Right cardiac atrium (tissue), 5 donors: Measurements from ENCODE around the gene TCL1B. TPM values are rescaled to one million over a fixed set of nuclear protein-coding genes. Genes with fewer than 3 reads are reported as not detected.

ENCODE experiments used
- ATAC-seq, 2 donors: fragments of 200-7000 bp; cut with Tn5 transposase; one replicate each; pipeline versions ENCODE4 v1.8.0 to v1.9.1; 2020; ENCODE audit warnings: moderate library complexity in 2 of 2, mild to moderate bottlenecking in 1 of 2
- DNase-seq, 3 donors: peaks; one replicate each; pipeline ENCODE4 v3.0.0-alpha.2; 2020
- H3K27ac ChIP-seq: one replicate; pipeline ENCODE4 v1.5.1; 2013; ENCODE audit warnings: mild to moderate bottlenecking, low read length, control low read depth, moderate library complexity
- H3K27me3 ChIP-seq: one replicate; pipeline ENCODE4 v1.6.1; 2013; ENCODE audit not compliant: control insufficient read depth, insufficient read depth
- H3K4me1 ChIP-seq: one replicate; pipeline ENCODE4 v1.6.1; 2013; ENCODE audit warnings: low read length; ENCODE audit not compliant: control insufficient read depth, insufficient read depth
- H3K4me3 ChIP-seq: one replicate; pipeline ENCODE4 v1.5.1; 2013; ENCODE audit warnings: low read length, control low read depth
- H3K9me3 ChIP-seq: one replicate; pipeline ENCODE4 v1.6.1; 2013; ENCODE audit warnings: low read length; ENCODE audit not compliant: control insufficient read depth
- WGBS: extraction: QIAGEN DNeasy Blood & Tissue Kit; methylation state at CpG from one replicate; pipeline ENCODE4 v1.1.7; 2013; 5-methylcytosine and 5-hydroxymethylcytosine counted together
- intact Hi-C, 4 donors: fragments of 100-400 bp; cut with DNase I; formaldehyde crosslinking; loops; one replicate each; pipeline versions ENCODE4 v1.11.0 to v1.14.0; 2022 to 2023
- long read RNA-seq, 4 donors: library from polyadenylated mRNA; unstranded; transcript quantifications; one replicate each; pipeline ENCODE4 v2.0.0, GENCODE V29; 2020 to 2021
- polyA plus RNA-seq: library from polyadenylated mRNA; stranded (reverse); fragments of 200-250 nt; gene quantifications from one replicate; pipeline ENCODE4 v1.2.3, GENCODE V29; 2013
- total RNA-seq, 4 donors: library from RNA; stranded (reverse); fragmentation: NEBNext Ultra II Directional; extraction: Animal tissue kit (Norgen Biotek cat#: 25700); gene quantifications; one replicate each; pipeline ENCODE4 v1.2.1, GENCODE V29; 2021
- donor health status: healthy with polysubstance abuse.
- donor health status: DM: no; HTN: yes; CAD: no.
- donor health status: DM: no; HTN: no; CAD: no.
- donor health status: DM: no; HTN: yes; CAD: no; lungs with severe emphysema.
- donor health status: DM: yes; HTN: yes; CAD: no.

Gene TCL1B
- total RNA-seq (not detected), polyA plus RNA-seq (not detected)
- long read RNA-seq, donor 1: 0 reads
- long read RNA-seq, donor 2: 0 reads
- long read RNA-seq, donor 3: 0 reads
- long read RNA-seq, donor 4: 0 reads

DNA sequence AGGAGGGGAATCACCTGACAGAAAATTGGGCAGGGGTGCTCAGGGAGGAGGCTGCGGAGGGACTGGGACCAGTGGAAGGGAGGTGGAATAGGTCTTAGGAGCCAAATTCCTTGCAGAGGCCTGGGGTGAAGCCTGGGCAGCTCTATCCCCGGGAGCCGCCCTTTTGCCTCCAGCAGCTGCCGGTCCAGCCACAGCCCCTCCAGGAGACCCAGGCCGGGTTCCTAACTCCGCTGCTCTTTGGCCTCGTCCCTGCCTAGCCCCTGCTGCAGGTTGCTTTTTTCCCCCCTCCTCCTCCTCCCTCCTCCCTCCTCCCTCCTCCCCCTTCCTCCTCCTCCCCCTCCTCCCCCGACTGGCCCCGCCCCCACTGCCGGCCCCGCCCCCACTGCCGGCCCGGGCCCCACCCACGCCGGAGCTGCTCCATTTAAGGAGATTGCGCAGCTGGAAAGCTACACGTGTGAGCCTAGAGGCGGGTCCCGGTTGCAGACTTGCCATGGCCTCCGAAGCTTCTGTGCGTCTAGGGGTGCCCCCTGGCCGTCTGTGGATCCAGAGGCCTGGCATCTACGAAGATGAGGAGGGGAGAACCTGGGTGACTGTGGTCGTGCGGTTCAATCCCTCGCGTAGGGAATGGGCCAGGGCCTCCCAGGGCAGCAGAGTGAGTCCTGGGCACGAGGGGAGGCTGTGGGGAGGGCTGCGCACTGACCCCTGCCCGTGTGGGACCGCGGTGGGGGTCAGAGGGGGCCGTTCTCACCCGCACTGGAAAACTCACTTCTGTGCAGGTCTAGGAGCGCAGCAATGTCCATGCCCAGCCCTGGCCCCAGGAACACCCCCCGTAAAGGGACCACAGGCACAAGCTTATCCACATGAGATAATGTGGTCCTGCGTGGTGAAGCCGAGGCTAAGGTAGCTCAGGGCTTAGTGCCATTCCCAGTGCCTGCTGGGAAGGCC lies at the start of gene TCL1B:
Gene TCL1B, plus strand, starts transcription at position 449 of the 945 bp plus-strand sequence. Its CDS starts 42 bp downstream, at position 491.
- no peaks in the 10 kb centered on the region for H3K9me3 ChIP-seq
- WGBS: 85% methylated on average over 36 of the region's 38 CpGs
- no peak within 1 kb of the TSS for H3K27ac ChIP-seq
- DNase-seq: no peak
- H3K4me1 ChIP-seq: no peaks in the 10 kb centered on the region
- no peaks in the 10 kb centered on the region for H3K27me3 ChIP-seq
- ATAC-seq: no peak
- intact Hi-C loops: no loop called here
- no peak within 1 kb of the TSS for H3K4me3 ChIP-seq

GRCh38 chr14:95644981-95645380 lies 41.2 kb upstream of the TCL1B start:
- ATAC-seq: no peak
- Histone ChIP-seq H3K27me3 (no peaks in the 10 kb centered on the region), H3K4me3 (no peak overlapping the region), H3K9me3 (no peaks in the 10 kb centered on the region), H3K4me1 (no peaks in the 10 kb centered on the region), H3K27ac (no peak overlapping the region)
- DNase-seq: no peak
- WGBS: 89% methylated on average over 3 of the region's 3 CpGs
- intact Hi-C loops: no loop called here

- WGBS: 81% methylated on average over 10 of the region's 10 CpGs
- no peak for DNase-seq
- intact Hi-C loops: no loop called here
- no peak for ATAC-seq
- H3K27me3 ChIP-seq: no peaks in the 10 kb centered on the region
- H3K27ac ChIP-seq: no peak overlapping the region
- H3K4me1 ChIP-seq: no peaks in the 10 kb centered on the region
- no peaks in the 10 kb centered on the region for H3K9me3 ChIP-seq
- no peak overlapping the region for H3K4me3 ChIP-seq
These were observed 40.7 kb upstream of the TCL1B start for GRCh38 chr14:95645389-95645996.

DNA sequence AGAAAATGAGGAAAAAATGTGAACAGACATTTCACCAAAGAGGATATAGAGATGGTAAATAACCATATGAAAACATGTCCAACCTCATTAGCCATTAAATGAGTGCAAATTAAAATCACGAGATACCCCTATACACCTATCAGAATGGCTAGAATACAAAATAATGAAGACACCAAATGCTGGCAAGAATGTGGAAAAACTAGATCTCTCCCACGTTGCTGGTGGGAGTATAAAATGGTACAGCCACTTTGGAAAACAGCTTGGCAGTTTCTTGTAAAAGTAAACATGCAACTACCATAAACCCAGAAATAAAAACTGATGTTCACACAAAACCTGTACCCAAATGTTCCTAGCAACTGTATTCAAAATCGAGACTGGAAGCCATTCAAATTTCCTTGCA lies 38.3 kb upstream of the TCL1B start:
- WGBS: 63% methylated on average over 3 of the region's 3 CpGs
- no peaks in the 10 kb centered on the region for H3K4me1 ChIP-seq
- no peak overlapping the region for H3K4me3 ChIP-seq
- intact Hi-C loops: no loop called here
- no peak for DNase-seq
- no peak overlapping the region for H3K27ac ChIP-seq
- no peaks in the 10 kb centered on the region for H3K9me3 ChIP-seq
- H3K27me3 ChIP-seq: no peaks in the 10 kb centered on the region
- ATAC-seq: no peak

DNA sequence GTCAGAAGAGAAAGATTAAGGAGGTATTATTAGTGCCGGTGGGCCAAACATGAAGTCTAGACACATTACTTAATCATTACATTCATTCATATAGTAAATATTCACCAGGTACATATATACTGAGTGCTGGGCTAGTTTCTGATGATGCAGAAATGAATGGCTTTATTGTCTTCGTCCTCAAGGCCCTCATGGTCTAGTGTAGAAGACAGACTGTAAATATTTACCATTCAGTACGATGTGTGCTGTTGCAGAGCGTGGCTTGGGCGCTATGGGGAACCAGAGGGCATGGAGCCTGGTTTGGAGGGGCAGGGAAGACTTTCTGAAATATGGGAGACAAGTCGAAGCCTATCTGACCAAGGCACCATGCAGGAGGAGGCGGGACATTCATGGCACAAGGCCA lies 37.0 kb upstream of the TCL1B start:
- Histone ChIP-seq H3K27me3 (no peaks in the 10 kb centered on the region), H3K9me3 (no peaks in the 10 kb centered on the region), H3K4me1 (no peaks in the 10 kb centered on the region), H3K27ac (no peak overlapping the region), H3K4me3 (no peak overlapping the region)
- ATAC-seq: no peak
- WGBS: 79% methylated on average over 7 of the region's 7 CpGs
- DNase-seq: no peak
- intact Hi-C loops: no loop called here

- H3K27me3 ChIP-seq: no peaks in the 10 kb centered on the region
- 64% methylated on average over 7 of the region's 7 CpGs for WGBS
These were observed 35.2 kb upstream of the TCL1B start for GRCh38 chr14:95651028-95651427.

DNA sequence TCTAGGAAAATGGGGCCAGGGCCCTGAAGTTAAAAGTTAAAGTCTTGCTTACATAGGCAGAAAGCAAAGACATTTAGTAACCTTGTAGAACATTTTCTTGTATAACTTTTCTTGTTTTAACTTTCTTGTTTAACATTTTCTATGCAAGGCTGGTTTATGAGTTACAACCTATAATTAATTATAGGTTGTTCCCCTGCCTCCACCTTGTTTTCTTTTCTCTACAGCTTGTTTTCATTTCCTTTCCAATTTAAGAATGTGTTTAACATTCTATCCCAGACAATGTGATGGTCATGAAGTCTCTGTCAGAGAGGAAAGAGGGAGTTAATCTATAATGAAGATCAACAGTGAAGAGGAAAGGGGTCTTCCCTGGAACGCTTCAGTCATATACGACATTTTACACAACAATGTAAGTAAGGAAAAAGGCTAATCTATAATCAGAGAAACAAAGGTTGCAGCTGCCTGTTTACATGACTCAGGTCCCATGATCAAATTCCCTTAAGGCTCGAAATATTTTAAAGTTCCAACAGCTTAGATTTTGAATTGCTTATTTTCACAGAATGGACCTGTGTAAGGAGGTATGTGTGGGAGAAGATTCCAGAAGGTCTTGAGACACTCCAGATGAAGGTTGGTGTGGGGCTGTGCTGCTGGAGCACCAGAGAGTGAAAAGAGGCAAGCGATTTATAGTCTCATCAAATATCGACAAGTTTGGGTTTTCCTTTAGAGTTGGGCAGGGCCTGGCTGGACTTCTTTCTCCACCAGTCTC lies 34.2 kb upstream of the TCL1B start:
- no peaks in the 10 kb centered on the region for H3K9me3 ChIP-seq
- DNase-seq (no peak), ATAC-seq (no peak)
- H3K27ac ChIP-seq: no peak overlapping the region
- H3K4me1 ChIP-seq: no peaks in the 10 kb centered on the region
- WGBS: 57% methylated on average over 5 of the region's 5 CpGs
- intact Hi-C loops: no loop called here
- no peak overlapping the region for H3K4me3 ChIP-seq
- H3K27me3 ChIP-seq: no peaks in the 10 kb centered on the region

More at GRCh38 chr14:95651028-95651427, 35.2 kb upstream of the TCL1B start:
- intact Hi-C loops: no loop called here
- H3K4me1 ChIP-seq: no peaks in the 10 kb centered on the region
- DNase-seq: no peak
- no peak overlapping the region for H3K4me3 ChIP-seq
- no peaks in the 10 kb centered on the region for H3K9me3 ChIP-seq
- no peak overlapping the region for H3K27ac ChIP-seq
- no peak for ATAC-seq

DNA sequence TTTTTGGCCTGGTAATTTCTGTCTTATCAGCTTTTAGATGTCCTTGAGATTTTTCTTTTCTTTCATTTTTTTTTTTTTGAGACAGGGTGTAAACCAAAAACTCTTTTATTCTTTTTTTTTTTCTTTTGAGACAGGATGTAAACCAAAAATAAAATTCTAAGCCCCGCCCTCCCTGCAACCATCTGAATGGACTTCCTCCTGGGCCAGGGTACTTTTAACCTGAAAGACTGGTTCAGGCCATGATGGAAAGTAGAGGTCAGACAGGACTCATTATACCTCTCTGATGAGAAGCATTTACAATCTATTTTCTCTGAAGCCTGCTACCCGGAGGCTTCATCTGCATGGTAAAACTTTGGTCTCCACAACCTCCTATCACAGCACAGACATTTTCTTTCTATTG lies 33.5 kb upstream of the TCL1B start:
- intact Hi-C loops: no loop called here
- ATAC-seq (no peak), DNase-seq (no peak)
- 71% methylated on average over 2 of the region's 2 CpGs for WGBS
- H3K4me3 ChIP-seq: no peak overlapping the region
- H3K27me3 ChIP-seq: no peaks in the 10 kb centered on the region
- no peak overlapping the region for H3K27ac ChIP-seq
- H3K9me3 ChIP-seq: no peaks in the 10 kb centered on the region
- no peaks in the 10 kb centered on the region for H3K4me1 ChIP-seq

GRCh38 chr14:95655461-95655860 lies 30.8 kb upstream of the TCL1B start:
- no peak overlapping the region for H3K4me3 ChIP-seq
- H3K27me3 ChIP-seq: no peaks in the 10 kb centered on the region
- no peak for ATAC-seq
- WGBS: 66% methylated on average over 1 of the region's 1 CpG
- H3K4me1 ChIP-seq: peaks cover 1% of the 10 kb centered on the region
- no peaks in the 10 kb centered on the region for H3K9me3 ChIP-seq
- no peak overlapping the region for H3K27ac ChIP-seq
- no peak for DNase-seq
- intact Hi-C loops: no loop called here

DNA sequence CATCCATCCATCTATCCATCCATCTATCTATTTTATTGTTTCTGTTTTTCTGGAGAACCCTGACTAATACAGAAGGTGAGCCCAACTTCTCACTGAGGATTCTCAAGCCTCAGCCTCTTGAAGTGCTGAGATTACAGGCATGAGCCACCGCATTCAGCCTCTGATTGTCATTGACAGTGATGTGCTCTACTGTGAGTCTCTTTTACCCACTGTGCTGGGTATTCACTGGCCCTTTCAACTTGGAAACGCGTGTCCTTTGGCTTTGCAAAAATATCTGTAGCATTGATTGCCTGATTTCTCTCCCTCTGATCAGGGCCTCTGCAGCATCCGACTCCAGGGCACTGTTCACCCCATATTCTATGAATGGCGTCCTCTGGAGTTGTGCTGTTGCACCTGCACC lies 29.6 kb upstream of the TCL1B start:
- Histone ChIP-seq H3K9me3 (no peaks in the 10 kb centered on the region), H3K27me3 (no peaks in the 10 kb centered on the region), H3K27ac (no peak overlapping the region), H3K4me3 (no peak overlapping the region), H3K4me1 (peaks cover 1% of the 10 kb centered on the region)
- DNase-seq: no peak
- 81% methylated on average over 5 of the region's 5 CpGs for WGBS
- ATAC-seq: no peak
- intact Hi-C loops: no loop called here

- Histone ChIP-seq H3K9me3 (no peaks in the 10 kb centered on the region), H3K4me3 (no peak overlapping the region), H3K4me1 (peaks cover 1% of the 10 kb centered on the region), H3K27ac (no peak overlapping the region), H3K27me3 (no peaks in the 10 kb centered on the region)
- no peak for ATAC-seq
- intact Hi-C loops: no loop called here
- DNase-seq: no peak
- WGBS: 74% methylated on average over 4 of the region's 4 CpGs
These were observed 28.8 kb upstream of the TCL1B start for GRCh38 chr14:95657454-95657853.
